ENCODE measurements around the gene CYTH1.

GRCh38 chr17:78664476-78665386, 117.3 kb downstream of the CYTH1 start:
- TF ChIP-seq EZH2phosphoT487 (IDR thresholded peaks at IDR 0.05; ENCODE audit: insufficient read depth, low read depth): no peak
- no peak for TF ChIP-seq EZH2 (IDR thresholded peaks at IDR 0.05; ENCODE audit: insufficient read depth, poor library complexity, severe bottlenecking)

Measured in GM23248 (cell line).